HEK293 (cell line): Measurements from ENCODE around the gene ZXDC.

Experiments
- CTCF ChIA-PET: fragments of 350-600 bp; formaldehyde crosslinking; extraction: SDS; loops from one replicate; lab custom pipeline; 2021; ENCODE audit warnings: antibody characterized with exemption; lab: Yijun Ruan, JAX
- POLR2A ChIA-PET: fragments of 300-600 bp; formaldehyde crosslinking; extraction: SDS; loops from one replicate; lab custom pipeline; 2020; ENCODE audit warnings: antibody characterized with exemption, inconsistent platforms; lab: Yijun Ruan, JAX
- H3K27ac ChIP-seq: fragments of 200-500 bp; sonication (Bioruptor generic); 2 replicates; pipeline ENCODE4 v1.5.1; 2014; ENCODE audit warnings: low read depth, low read length, control low read depth, inconsistent platforms; ENCODE audit errors: extremely low read depth
- H3K36me3 ChIP-seq, 2 experiments: fragments of 200-500 bp in 1 of 2; sonication (Bioruptor generic) in 1 of 2; 1 replicate in 1 of 2; 2 replicates in 1 of 2; pipeline ENCODE4 v1.5.1; 2014 to 2017; ENCODE audit warnings: inconsistent platforms in 2 of 2, low read length in 2 of 2; ENCODE audit not compliant: control insufficient read depth in 2 of 2, insufficient read depth in 1 of 2
- H3K4me1 ChIP-seq: fragments of 200-500 bp; sonication (Bioruptor generic); 2 replicates; pipeline ENCODE4 v1.5.1; 2014; ENCODE audit warnings: mild to moderate bottlenecking, low read length, inconsistent platforms; ENCODE audit not compliant: control insufficient read depth, insufficient read depth
- H3K4me3 ChIP-seq: 2 replicates; pipeline ENCODE4 v1.5.1; 2011; ENCODE audit warnings: low read depth, mild to moderate bottlenecking, control low read depth, low read length, moderate library complexity
- H3K9me3 ChIP-seq: fragments of 200-500 bp; sonication (Bioruptor generic); 2 replicates; pipeline ENCODE4 v1.5.1; 2014; ENCODE audit warnings: low read depth, low read length, inconsistent platforms; ENCODE audit not compliant: control insufficient read depth, insufficient read depth
- GLI4 ChIP-seq: fragments of 450-650 bp; formaldehyde crosslinking; IDR thresholded peaks from 2 replicates; pipeline ENCODE4 v1.5.1; 2016; ENCODE audit warnings: missing biosample characterization, missing genetic modification characterization
- GLIS1 ChIP-seq: fragments of 450-650 bp; formaldehyde crosslinking; IDR thresholded peaks from 2 replicates; pipeline ENCODE4 v1.5.1; 2016; ENCODE audit warnings: missing biosample characterization, missing genetic modification characterization
- PRDM1 ChIP-seq: fragments of 450-650 bp; formaldehyde crosslinking; IDR thresholded peaks from 2 replicates; pipeline ENCODE4; 2016; ENCODE audit warnings: missing biosample characterization, missing genetic modification characterization
- PRDM2 ChIP-seq: fragments of 450-650 bp; formaldehyde crosslinking; IDR thresholded peaks from 2 replicates; pipeline ENCODE4 v1.5.1; 2016; ENCODE audit warnings: missing biosample characterization, missing genetic modification characterization, borderline replicate concordance
- PRDM6 ChIP-seq: fragments of 450-650 bp; formaldehyde crosslinking; IDR thresholded peaks from 2 replicates; pipeline ENCODE4 v1.5.1; 2017; ENCODE audit warnings: missing biosample characterization, missing genetic modification characterization
- SP3 ChIP-seq: fragments of 450-650 bp; formaldehyde crosslinking; IDR thresholded peaks from 2 replicates; pipeline ENCODE4 v1.5.1; 2016; ENCODE audit warnings: missing biosample characterization, missing genetic modification characterization
- YY1 ChIP-seq: fragments of 450-650 bp; formaldehyde crosslinking; IDR thresholded peaks from 2 replicates; pipeline ENCODE4 v1.5.1; 2018; ENCODE audit warnings: missing biosample characterization, missing genetic modification characterization
- ZBTB20 ChIP-seq: fragments of 450-650 bp; formaldehyde crosslinking; IDR thresholded peaks from 2 replicates; pipeline ENCODE4 v1.5.1; 2016; ENCODE audit warnings: missing biosample characterization, missing genetic modification characterization
- ZFP37 ChIP-seq: fragments of 450-650 bp; formaldehyde crosslinking; IDR thresholded peaks from 2 replicates; pipeline ENCODE4 v1.5.1; 2016; ENCODE audit warnings: missing biosample characterization, missing genetic modification characterization
- ZFP41 ChIP-seq: fragments of 450-650 bp; formaldehyde crosslinking; IDR thresholded peaks from 2 replicates; pipeline ENCODE4 v1.5.1; 2016; ENCODE audit warnings: missing biosample characterization, missing genetic modification characterization, borderline replicate concordance
- ZNF174 ChIP-seq: fragments of 450-650 bp; formaldehyde crosslinking; IDR thresholded peaks from 2 replicates; pipeline ENCODE4 v1.5.0; 2017; ENCODE audit warnings: missing biosample characterization, mild to moderate bottlenecking, missing genetic modification characterization
- ZNF18 ChIP-seq: fragments of 450-650 bp; formaldehyde crosslinking; IDR thresholded peaks from 2 replicates; pipeline ENCODE4 v1.5.1; 2016; ENCODE audit warnings: missing biosample characterization, missing genetic modification characterization
- ZNF302 ChIP-seq: fragments of 450-650 bp; formaldehyde crosslinking; IDR thresholded peaks from 2 replicates; pipeline ENCODE4 v1.5.1; 2016; ENCODE audit warnings: missing biosample characterization, missing genetic modification characterization, low read depth
- ZNF596 ChIP-seq: fragments of 450-650 bp; IDR thresholded peaks from 2 replicates; pipeline ENCODE4 v1.5.0; 2018; ENCODE audit warnings: missing biosample characterization, mild to moderate bottlenecking, missing genetic modification characterization, moderate library complexity
- ZNF768 ChIP-seq: fragments of 450-650 bp; formaldehyde crosslinking; IDR thresholded peaks from 2 replicates; pipeline ENCODE4 v1.5.1; 2018; ENCODE audit warnings: missing biosample characterization, mild to moderate bottlenecking, missing genetic modification characterization
- ZNF777 ChIP-seq: fragments of 450-650 bp; formaldehyde crosslinking; IDR thresholded peaks from 2 replicates; pipeline ENCODE4 v1.5.1; 2017; ENCODE audit warnings: missing biosample characterization, missing genetic modification characterization, borderline replicate concordance
- TF ChIP-seq, protein P1 (sequence below): fragments of 450-650 bp; formaldehyde crosslinking; IDR thresholded peaks from 2 replicates; pipeline ENCODE4 v1.5.1; 2016; ENCODE audit warnings: missing biosample characterization, missing genetic modification characterization

The ZXDC gene

GRCh38 chr3:126446301-126446700 lies 29.4 kb downstream of the ZXDC start:
- Histone ChIP-seq H3K27ac (no peak overlapping the region), H3K36me3 (peaks cover 0 to 72% of the 10 kb centered on the region in 2 experiments; a peak in 1 of 3 replicates), H3K9me3 (no peaks in the 10 kb centered on the region), H3K4me1 (no peaks in the 10 kb centered on the region), H3K4me3 (no peak overlapping the region)
- ChIA-PET POLR2A (no interaction called here), CTCF (interaction anchor here (1.0 kb wide), 1 partner anchor 248 kb away, joined by 3 read pairs; no protein-coding TSS in a partner anchor)
- no peak for TF ChIP-seq ZNF302 (tag by site-specific recombination)
- no peak for TF ChIP-seq SP3 (tag by site-specific recombination)
- TF ChIP-seq ZFP37 (tag by site-specific recombination) = no peak
- TF ChIP-seq, protein P1, sequence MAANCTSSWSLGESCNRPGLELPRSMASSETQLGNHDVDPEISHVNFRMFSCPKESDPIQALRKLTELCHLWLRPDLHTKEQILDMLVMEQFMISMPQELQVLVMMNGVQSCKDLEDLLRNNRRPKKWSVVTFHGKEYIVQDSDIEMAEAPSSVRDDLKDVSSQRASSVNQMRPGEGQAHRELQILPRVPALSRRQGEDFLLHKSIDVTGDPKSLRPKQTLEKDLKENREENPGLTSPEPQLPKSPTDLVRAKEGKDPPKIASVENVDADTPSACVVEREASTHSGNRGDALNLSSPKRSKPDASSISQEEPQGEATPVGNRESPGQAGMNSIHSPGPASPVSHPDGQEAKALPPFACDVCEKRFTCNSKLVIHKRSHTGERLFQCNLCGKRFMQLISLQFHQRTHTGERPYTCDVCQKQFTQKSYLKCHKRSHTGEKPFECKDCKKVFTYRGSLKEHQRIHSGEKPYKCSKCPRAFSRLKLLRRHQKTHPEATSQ (tag by site-specific recombination) = no peak
- TF ChIP-seq GLI4 = no peak
- no peak for TF ChIP-seq PRDM6
- no peak for TF ChIP-seq ZNF18 (tag by site-specific recombination)
- TF ChIP-seq ZNF596 (tag by site-specific recombination) = no peak
- no peak for TF ChIP-seq ZNF768
- no peak for TF ChIP-seq ZBTB20 (tag by site-specific recombination)

DNA sequence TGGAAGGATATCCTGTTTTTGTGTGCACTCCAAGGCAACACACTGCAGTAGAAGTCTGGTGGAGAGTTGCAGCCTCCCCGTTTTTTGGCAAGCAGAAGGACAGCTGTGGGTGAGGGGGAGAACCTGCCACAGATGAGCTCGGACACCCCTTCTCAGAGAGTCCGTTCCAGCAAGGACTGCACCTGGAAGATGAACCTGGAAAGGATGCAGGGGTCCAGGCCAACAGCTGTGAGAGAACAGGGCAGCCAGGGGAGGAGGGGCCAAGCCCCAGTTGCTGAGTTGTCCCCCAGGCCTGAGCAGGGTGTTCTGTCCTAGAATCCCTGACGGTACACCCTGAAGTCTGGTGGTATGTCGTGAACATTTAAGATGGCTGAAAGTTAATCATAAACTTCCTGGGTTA lies 30.2 kb downstream of the ZXDC start:
- POLR2A ChIA-PET = no interaction called here
- CTCF ChIA-PET = interaction anchor here (0.6 to 1.0 kb wide), 2 partner anchors 10 to 248 kb away, joined by 3 to 5 read pairs; no protein-coding TSS in a partner anchor
- H3K36me3 ChIP-seq = peaks cover 0 to 70% of the 10 kb centered on the region in 2 experiments; a peak in 1 of 3 replicates
- no peak overlapping the region for H3K27ac ChIP-seq
- no peak overlapping the region for H3K4me3 ChIP-seq
- H3K4me1 ChIP-seq = no peaks in the 10 kb centered on the region
- TF ChIP-seq PRDM1 (no peak), ZNF174 (tag by site-specific recombination) (no peak), YY1 (tag by site-specific recombination) (no peak), PRDM2 (tag by site-specific recombination) (no peak), ZFP41 (tag by site-specific recombination) (no peak), ZBTB20 (tag by site-specific recombination) (no peak), GLIS1 (tag by site-specific recombination) (no peak), ZNF777 (tag by site-specific recombination) (no peak)
- no peaks in the 10 kb centered on the region for H3K9me3 ChIP-seq
